Measurements from ENCODE around the gene SLC5A2. TPM values are rescaled to one million over a fixed set of nuclear protein-coding genes. Genes with fewer than 3 reads are reported as not detected.

Gene SLC5A2
- total RNA-seq, 1 experiment from 2014 or later: 0.13 TPM

GRCh38 chr16:31487720-31488467 is 5.0 kb downstream of the SLC5A2 start:
- H3K4me3 ChIP-seq: peak overlapping the region; percentile 53; the same call in 1 of the 2 replicates
- CTCF ChIA-PET: no interaction called here
- H3F3A ChIP-seq (ENCODE audit: insufficient read depth, low read depth): no peaks in the 10 kb centered on the region; the same call in 1 of the 2 replicates
- DNase-seq: peak in 1 of 2 experiments; percentile 82
- no peak for TF ChIP-seq CTCF (conservative IDR thresholded peaks at IDR 0.05)
- no peak for TF ChIP-seq EZH2 (IDR thresholded peaks at IDR 0.05; ENCODE audit: low read depth)
- H3K9me2 ChIP-seq (ENCODE audit: insufficient read depth): no peaks in the 10 kb centered on the region
- peak overlapping the region; percentile 79 for H3K4me2 ChIP-seq
- POLR2A ChIA-PET (ENCODE audit: unreplicated experiment): no interaction called here
- no peaks in the 10 kb centered on the region for H3K9me3 ChIP-seq (ENCODE audit: insufficient read depth, low read depth)
- no peaks in the 10 kb centered on the region for H3K27me3 ChIP-seq (ENCODE audit: insufficient read depth, low read depth)
- peak overlapping the region; percentile 37; the same call in 1 of the 2 replicates for H2AFZ ChIP-seq
- no peaks in the 10 kb centered on the region for H3K36me3 ChIP-seq (ENCODE audit: low read depth)
- no peaks in the 10 kb centered on the region for H4K20me1 ChIP-seq (ENCODE audit: insufficient read depth)
- intact Hi-C loops (cut with micrococcal nuclease; ENCODE audit: unreplicated experiment): loop anchor here (1.0 kb wide), 1 partner anchor 10 kb away; no protein-coding TSS in a partner anchor
- no peak overlapping the region for H3K27ac ChIP-seq
- no peaks in the 10 kb centered on the region for H3K79me2 ChIP-seq (ENCODE audit: low read depth)
- H3K4me1 ChIP-seq (replicated peaks; ENCODE audit: insufficient read depth): 0 out of 2 replicates have a peak, but pooled peaks cover 8% of the 10 kb centered on the region
- BruUV-seq (replicated peaks): no TSS peak

GRCh38 chr16:31488468-31489297 is 5.8 kb downstream of the SLC5A2 start:
- POLR2A ChIA-PET (ENCODE audit: unreplicated experiment): no interaction called here
- no TSS peak for BruUV-seq (replicated peaks)
- Histone ChIP-seq H3K27ac (no peak overlapping the region), H4K20me1 (ENCODE audit: insufficient read depth) (no peaks in the 10 kb centered on the region), H2AFZ (no peak overlapping the region), H3K4me2 (no peak overlapping the region; the same call in 1 of the 2 replicates), H3K36me3 (ENCODE audit: low read depth) (no peaks in the 10 kb centered on the region), H3K4me1 (replicated peaks; ENCODE audit: insufficient read depth) (0 out of 2 replicates have a peak, but pooled peaks cover 8% of the 10 kb centered on the region), H3K79me2 (ENCODE audit: low read depth) (no peaks in the 10 kb centered on the region), H3K4me3 (no peak overlapping the region), H3F3A (ENCODE audit: insufficient read depth, low read depth) (no peaks in the 10 kb centered on the region; the same call in 1 of the 2 replicates), H3K27me3 (ENCODE audit: insufficient read depth, low read depth) (no peaks in the 10 kb centered on the region), H3K9me3 (ENCODE audit: insufficient read depth, low read depth) (no peaks in the 10 kb centered on the region), H3K9me2 (ENCODE audit: insufficient read depth) (no peaks in the 10 kb centered on the region)
- DNase-seq: no peak
- CTCF ChIA-PET: no interaction called here
- TF ChIP-seq CTCF (conservative IDR thresholded peaks at IDR 0.05): no peak
- TF ChIP-seq EZH2 (IDR thresholded peaks at IDR 0.05; ENCODE audit: low read depth): no peak
- intact Hi-C loops (cut with micrococcal nuclease; ENCODE audit: unreplicated experiment): no loop called here

GRCh38 chr16:31489298-31489564 is 6.3 kb downstream of the SLC5A2 start:
- 0 out of 2 replicates have a peak, but pooled peaks cover 8% of the 10 kb centered on the region for H3K4me1 ChIP-seq (replicated peaks; ENCODE audit: insufficient read depth)
- CTCF ChIA-PET: no interaction called here
- no peak overlapping the region for H2AFZ ChIP-seq
- H3K4me2 ChIP-seq: no peak overlapping the region
- no peak for TF ChIP-seq CTCF (conservative IDR thresholded peaks at IDR 0.05)
- no peak for TF ChIP-seq EZH2 (IDR thresholded peaks at IDR 0.05; ENCODE audit: low read depth)
- no peak for DNase-seq
- no peaks in the 10 kb centered on the region for H3K79me2 ChIP-seq (ENCODE audit: low read depth)
- no TSS peak for BruUV-seq (replicated peaks)
- no peak overlapping the region for H3K4me3 ChIP-seq
- no peaks in the 10 kb centered on the region for H3K9me3 ChIP-seq (ENCODE audit: insufficient read depth, low read depth)
- no peaks in the 10 kb centered on the region for H3K27me3 ChIP-seq (ENCODE audit: insufficient read depth, low read depth)
- H3K27ac ChIP-seq: no peak overlapping the region
- no peaks in the 10 kb centered on the region for H3K36me3 ChIP-seq (ENCODE audit: low read depth)
- no peaks in the 10 kb centered on the region; the same call in 1 of the 2 replicates for H3F3A ChIP-seq (ENCODE audit: insufficient read depth, low read depth)
- intact Hi-C loops (cut with micrococcal nuclease; ENCODE audit: unreplicated experiment): no loop called here
- H4K20me1 ChIP-seq (ENCODE audit: insufficient read depth): no peaks in the 10 kb centered on the region
- POLR2A ChIA-PET (ENCODE audit: unreplicated experiment): no interaction called here
- no peaks in the 10 kb centered on the region for H3K9me2 ChIP-seq (ENCODE audit: insufficient read depth)

Measured in PC-9 (cell line).